Mucosa of rectum (tissue), 2 donors: ENCODE results near the gene DOCK3.
"Not testable (repeated sequence)": the region's sequence is repeated elsewhere in the genome, so short reads cannot be mapped to it uniquely, and the experiment has no call there.

Source experiments
- H3K27ac ChIP-seq, 2 donors: one replicate each; pipeline ENCODE4 v1.7.0; 2013; ENCODE audit warnings: inconsistent platforms in 2 of 2, low read depth in 2 of 2, low read length in 2 of 2
- H3K27me3 ChIP-seq, 2 donors: one replicate each; pipeline ENCODE4 v1.7.0; 2013; ENCODE audit warnings: low read length in 2 of 2; ENCODE audit not compliant: control insufficient read depth in 2 of 2, insufficient read depth in 2 of 2
- H3K36me3 ChIP-seq, 2 donors: one replicate each; pipeline ENCODE4 v1.7.0; 2013; ENCODE audit warnings: low read length in 2 of 2; ENCODE audit not compliant: control insufficient read depth in 2 of 2, insufficient read depth in 2 of 2
- H3K4me1 ChIP-seq, 2 donors: one replicate each; pipeline ENCODE4 v1.7.0; 2013; ENCODE audit warnings: low read length in 2 of 2, mild to moderate bottlenecking in 1 of 2; ENCODE audit not compliant: control insufficient read depth in 2 of 2, insufficient read depth in 2 of 2
- H3K4me3 ChIP-seq, 2 donors: one replicate each; pipeline ENCODE4 v1.7.0; 2013; ENCODE audit warnings: low read length in 2 of 2
- H3K9ac ChIP-seq, 2 donors: one replicate each; pipeline ENCODE4 v1.7.0; 2013; ENCODE audit warnings: low read length in 2 of 2, low read depth in 1 of 2, mild to moderate bottlenecking in 1 of 2
- H3K9me3 ChIP-seq, 2 donors: one replicate each; pipeline ENCODE4 v1.7.0; 2013; ENCODE audit warnings: low read length in 2 of 2; ENCODE audit not compliant: control insufficient read depth in 2 of 2
- donor health status: healthy.
- donor health status: Normal muscosa, but diverticular disease.

The DOCK3 gene

DNA sequence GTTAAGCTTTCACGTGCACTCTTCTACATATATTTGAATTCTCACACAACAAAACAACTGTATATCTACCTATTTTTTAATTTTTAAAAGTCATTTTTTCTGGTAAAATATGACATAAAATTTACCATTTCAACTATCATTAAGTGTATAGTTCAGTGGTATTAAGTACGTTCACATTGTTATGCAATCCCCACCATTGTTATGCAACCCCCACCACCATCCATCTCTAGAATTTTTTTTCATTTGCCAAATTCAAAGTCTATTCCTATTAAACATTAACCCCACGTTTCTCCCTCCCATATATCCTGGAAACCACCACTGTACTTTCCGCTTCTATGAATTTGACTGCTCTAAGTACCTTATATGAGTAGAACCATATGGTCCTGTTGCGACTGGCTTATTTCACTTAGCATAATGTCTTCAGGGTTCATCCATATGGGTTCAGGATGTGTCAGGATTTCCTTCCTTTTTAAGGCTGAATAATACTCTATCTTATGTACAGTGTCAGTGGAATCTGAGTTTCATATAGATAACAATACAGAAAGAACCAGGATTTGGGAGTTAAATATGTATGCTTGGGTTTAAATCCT is 279.2 kb downstream of the DOCK3 start:
- Histone ChIP-seq H3K4me1 (no peaks in the 10 kb centered on the region), H3K36me3 (no peaks in the 10 kb centered on the region), H3K27me3 (no peaks in the 10 kb centered on the region), H3K9ac (no peak overlapping the region), H3K27ac (no peak overlapping the region), H3K9me3 (no peaks in the 10 kb centered on the region), H3K4me3 (no peak overlapping the region)

DNA sequence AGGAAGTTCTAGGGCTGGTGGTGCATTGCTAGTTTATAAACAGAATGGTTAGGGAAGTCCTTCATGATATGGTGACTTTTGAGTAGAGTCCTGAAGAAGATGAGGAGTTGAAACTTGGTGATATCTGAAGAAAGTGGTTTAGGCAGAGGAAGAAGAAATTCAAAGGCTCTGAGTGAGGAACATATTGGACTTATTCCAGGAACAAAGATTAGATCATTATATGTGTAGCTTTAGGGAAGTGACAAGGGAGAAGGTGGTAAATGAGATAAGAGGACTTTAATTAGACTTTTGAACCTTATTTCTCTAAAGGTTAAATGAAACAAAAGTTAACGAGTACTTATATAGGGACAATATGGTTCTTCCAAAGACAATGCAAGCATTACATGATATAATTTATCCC is 286.7 kb downstream of the DOCK3 start:
- Histone ChIP-seq H3K4me1 (no peaks in the 10 kb centered on the region), H3K9ac (no peak overlapping the region), H3K27me3 (no peaks in the 10 kb centered on the region), H3K9me3 (no peaks in the 10 kb centered on the region), H3K27ac (no peak overlapping the region), H3K36me3 (no peaks in the 10 kb centered on the region), H3K4me3 (no peak overlapping the region)

DNA sequence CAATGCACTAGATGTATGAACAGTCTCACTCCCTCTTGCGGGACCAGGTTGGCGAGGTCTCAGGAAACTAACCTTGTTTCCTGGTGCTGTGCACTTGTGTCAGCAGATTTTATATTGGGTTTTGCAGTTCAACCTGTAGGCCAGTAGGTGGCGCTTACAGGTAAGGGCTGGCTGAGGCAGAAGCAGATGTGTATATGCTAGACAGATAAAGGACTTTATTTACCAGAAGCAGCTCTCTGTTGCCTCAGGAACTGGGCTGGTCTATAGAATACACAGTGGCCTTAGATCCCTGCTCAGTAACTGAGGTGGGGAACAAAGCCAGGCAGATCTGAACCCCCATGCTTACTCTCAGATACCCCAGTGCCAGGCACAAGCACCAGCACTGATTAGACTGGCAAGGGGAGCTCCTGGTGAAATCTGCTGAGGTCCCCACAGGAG is 296.8 kb downstream of the DOCK3 start:
- Histone ChIP-seq H3K9me3 (no peaks in the 10 kb centered on the region), H3K27ac (no peak overlapping the region), H3K9ac (no peak overlapping the region), H3K27me3 (peaks cover 0 to 1% of the 10 kb centered on the region in 2 donors), H3K4me1 (no peaks in the 10 kb centered on the region), H3K36me3 (no peaks in the 10 kb centered on the region), H3K4me3 (no peak overlapping the region)

DNA sequence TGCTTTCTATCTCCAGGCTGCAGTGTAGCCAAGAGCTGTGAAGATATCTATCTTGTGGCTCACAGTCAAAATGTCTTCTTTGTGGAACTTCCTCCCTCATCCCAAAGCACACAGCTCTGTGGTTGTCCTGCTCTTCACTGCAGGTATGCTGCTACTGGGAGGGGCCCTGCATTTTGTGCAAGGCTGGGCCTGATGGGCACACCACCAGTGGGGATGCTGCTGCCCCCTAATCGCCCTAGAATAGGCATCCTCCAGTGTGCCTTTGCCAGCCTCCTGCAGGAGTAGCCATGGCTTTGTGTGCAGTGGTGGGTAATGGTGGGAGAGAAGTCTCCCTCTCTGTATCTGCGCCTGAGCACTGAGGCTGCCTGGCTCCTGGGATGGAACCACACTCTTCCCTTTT is 297.3 kb downstream of the DOCK3 start:
- no peaks in the 10 kb centered on the region for H3K4me1 ChIP-seq
- H3K4me3 ChIP-seq = no peak overlapping the region
- H3K9me3 ChIP-seq = no peaks in the 10 kb centered on the region

DNA sequence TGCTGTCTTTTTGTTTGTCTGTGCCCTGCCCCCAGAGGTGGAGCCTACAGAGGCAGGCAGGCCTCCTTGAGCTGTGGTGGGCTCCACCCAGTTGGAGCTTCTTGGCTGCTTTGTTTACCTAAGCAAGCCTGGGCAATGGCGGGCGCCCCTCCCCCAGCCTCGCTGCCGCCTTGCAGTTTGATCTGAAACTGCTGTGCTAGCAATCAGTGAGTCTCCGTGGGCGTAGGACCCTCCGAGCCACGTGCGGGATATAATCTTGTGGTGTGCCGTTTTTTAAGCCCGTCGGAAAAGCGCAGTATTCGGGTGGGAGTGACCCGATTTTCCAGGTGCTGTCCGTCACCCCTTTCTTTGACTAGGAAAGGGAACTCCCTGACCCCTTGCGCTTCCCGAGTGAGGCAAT is 303.9 kb downstream of the DOCK3 start:
- not testable (repeated sequence) for H3K27ac ChIP-seq, H3K4me3 ChIP-seq, H3K9me3 ChIP-seq, H3K27me3 ChIP-seq, H3K9ac ChIP-seq, H3K36me3 ChIP-seq, H3K4me1 ChIP-seq

More for the DNA sequence above, 297.3 kb downstream of the DOCK3 start:
- no peaks in the 10 kb centered on the region for H3K27me3 ChIP-seq
- no peak overlapping the region for H3K9ac ChIP-seq
- no peak overlapping the region for H3K27ac ChIP-seq
- no peaks in the 10 kb centered on the region for H3K36me3 ChIP-seq

DNA sequence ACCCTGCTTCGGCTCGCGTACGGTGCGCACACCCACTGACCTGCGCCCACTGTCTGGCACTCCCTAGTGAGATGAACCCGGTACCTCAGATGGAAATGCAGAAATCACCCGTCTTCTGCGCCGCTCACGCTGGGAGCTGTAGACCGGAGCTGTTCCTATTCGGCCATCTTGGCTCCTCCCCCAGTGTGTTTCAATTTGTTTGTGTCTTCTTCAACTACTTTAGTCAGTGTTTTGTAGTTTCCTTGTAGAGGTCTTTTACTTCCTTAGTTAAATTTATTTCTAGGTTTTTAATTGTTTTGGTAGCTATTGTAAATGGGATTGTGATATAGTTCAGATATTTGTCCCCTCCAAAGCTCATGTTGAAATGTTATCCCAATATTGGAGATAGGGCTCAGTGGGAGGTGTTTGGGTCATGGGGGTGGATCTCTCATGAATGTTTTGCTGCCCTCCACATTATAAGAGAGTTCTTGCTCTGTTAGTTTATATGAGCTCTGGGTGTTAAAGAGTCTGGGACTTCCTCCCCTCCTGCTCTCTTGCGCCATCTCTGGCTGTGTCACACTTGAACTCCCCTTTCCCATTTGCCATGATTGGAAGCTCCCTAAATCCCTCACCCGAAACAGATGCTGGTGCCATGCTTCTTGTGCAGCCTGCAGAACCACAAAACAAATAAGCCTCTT is 304.4 kb downstream of the DOCK3 start:
- Histone ChIP-seq H3K4me1 (no peaks in the 10 kb centered on the region), H3K4me3 (no peak overlapping the region), H3K9me3 (no peaks in the 10 kb centered on the region), H3K27me3 (no peaks in the 10 kb centered on the region), H3K9ac (no peak overlapping the region), H3K36me3 (no peaks in the 10 kb centered on the region), H3K27ac (no peak overlapping the region)

DNA sequence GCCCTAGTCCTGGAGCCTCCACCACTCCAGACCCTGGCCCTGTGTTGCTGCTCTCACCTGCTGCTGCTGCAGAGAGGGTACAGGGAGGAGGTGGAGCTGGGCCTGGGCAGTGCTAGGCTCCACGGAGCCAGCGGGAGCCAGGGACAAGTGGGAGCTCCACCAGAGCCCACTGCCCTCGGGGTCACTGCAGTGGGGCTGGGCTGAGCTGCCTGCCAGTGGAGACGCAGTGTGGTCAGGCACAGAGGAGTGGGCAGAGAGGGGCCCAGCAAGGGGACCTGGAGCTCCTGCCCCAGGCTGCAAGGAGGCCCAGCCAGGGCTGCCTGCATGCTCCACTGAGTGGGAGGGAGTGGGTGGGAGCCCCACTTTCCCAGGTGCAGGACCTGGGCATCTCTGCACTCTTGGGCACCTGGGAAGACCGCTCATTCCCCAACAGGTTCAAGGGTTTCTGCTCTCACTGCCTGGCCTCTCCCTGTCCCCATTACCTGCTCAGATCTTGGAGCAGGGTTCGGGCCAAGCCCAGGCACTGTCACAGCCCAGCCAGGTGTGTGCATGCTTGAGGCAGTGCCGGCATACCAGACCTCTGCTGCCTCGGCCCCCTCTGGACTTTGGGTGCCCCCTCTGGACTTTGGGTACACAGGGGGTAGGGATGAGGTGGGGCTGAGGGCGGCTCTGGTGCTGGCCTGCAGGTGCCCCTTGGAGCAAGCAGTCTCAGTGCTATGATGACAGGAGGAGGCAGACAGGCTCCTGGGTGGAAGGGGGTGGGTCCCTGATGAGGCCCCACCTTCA is 308.0 kb downstream of the DOCK3 start:
- no peak overlapping the region for H3K27ac ChIP-seq

DNA sequence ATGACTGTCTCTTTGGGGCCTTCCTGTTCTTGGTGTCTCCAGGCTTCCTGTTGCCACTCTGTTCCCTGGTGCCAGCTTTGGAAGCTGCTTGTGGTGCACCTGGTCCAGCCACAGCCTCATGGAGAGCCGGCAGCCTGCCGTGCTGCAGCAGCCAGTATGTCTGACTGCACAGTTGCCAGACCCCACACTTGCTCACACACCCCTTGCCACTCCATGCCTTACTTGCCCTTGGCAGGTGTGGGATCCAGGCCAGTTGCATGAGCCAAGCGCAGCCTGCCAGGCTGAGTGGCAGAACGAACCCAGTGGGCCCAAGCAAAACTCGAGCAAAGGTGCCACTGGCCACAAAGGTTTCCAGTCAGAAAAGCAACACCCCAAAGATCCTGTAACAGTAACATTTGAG is 309.2 kb downstream of the DOCK3 start:
- Histone ChIP-seq H3K36me3 (no peaks in the 10 kb centered on the region), H3K27ac (no peak overlapping the region), H3K9me3 (no peaks in the 10 kb centered on the region), H3K4me1 (no peaks in the 10 kb centered on the region), H3K9ac (no peak overlapping the region), H3K27me3 (no peaks in the 10 kb centered on the region), H3K4me3 (no peak overlapping the region)

More for the DNA sequence above, 308.0 kb downstream of the DOCK3 start:
- H3K36me3 ChIP-seq = no peaks in the 10 kb centered on the region
- H3K27me3 ChIP-seq = no peaks in the 10 kb centered on the region
- no peaks in the 10 kb centered on the region for H3K9me3 ChIP-seq
- H3K9ac ChIP-seq = no peak overlapping the region
- no peak overlapping the region for H3K4me3 ChIP-seq
- no peaks in the 10 kb centered on the region for H3K4me1 ChIP-seq

DNA sequence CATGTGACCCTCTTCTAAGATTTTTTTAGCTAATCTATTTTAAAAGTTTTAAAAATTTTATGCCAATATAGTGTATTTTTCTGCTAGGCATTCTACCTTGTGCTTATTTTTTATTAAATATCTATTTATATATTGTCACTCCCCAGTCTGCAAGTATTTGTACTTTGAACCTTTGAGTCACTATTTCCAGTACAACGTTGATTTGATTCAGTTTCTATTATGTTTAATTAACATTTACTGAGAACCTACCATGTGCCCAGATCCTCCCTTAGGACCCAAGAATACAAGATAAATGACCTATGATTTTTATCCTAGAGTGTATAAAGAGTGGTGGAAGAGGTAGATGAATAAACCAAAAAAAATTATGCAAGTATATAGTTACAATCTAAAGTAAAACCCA is 311.2 kb downstream of the DOCK3 start:
- H3K9ac ChIP-seq = no peak overlapping the region

DNA sequence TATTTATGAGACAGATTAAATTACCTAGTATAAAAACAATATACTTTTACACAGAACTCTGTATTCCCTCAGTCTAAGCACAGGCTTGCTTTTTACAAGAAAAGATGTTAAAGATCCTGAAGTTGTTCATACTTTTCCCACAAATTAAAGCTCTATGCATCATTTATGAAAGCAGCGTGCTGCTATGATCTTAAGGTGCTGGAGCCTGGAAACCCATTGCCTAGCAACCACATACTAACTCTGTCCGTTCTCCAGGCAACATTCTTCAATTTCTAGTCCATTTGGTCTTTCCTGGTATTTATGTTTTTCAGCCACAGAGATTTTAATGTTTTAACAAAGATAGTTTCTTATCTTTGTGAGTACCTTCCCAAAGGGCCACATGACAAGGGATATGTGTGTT is 312.0 kb downstream of the DOCK3 start:
- Histone ChIP-seq H3K4me1 (no peaks in the 10 kb centered on the region), H3K4me3 (no peak overlapping the region), H3K27ac (no peak overlapping the region), H3K9me3 (peaks cover 4 to 5% of the 10 kb centered on the region in 2 donors), H3K9ac (no peak overlapping the region), H3K36me3 (no peaks in the 10 kb centered on the region), H3K27me3 (no peaks in the 10 kb centered on the region)

More for the DNA sequence above, 311.2 kb downstream of the DOCK3 start:
- Histone ChIP-seq H3K4me3 (no peak overlapping the region), H3K27me3 (no peaks in the 10 kb centered on the region), H3K4me1 (no peaks in the 10 kb centered on the region), H3K36me3 (no peaks in the 10 kb centered on the region), H3K27ac (no peak overlapping the region), H3K9me3 (peaks cover under 1 to 5% of the 10 kb centered on the region in 2 donors)
